Measurements from ENCODE around the gene ZSWIM3.

The ZSWIM3 gene

GRCh38 chr20:45910670-45911485, 53.5 kb downstream of the ZSWIM3 start:
- DNase-seq = peak; percentile 76

- DNase-seq = no peak
Observed at GRCh38 chr20:45911486-45912343, 54.3 kb downstream of the ZSWIM3 start, which contains the start of gene PLTP. Gene PLTP, minus strand, starts transcription at chr20:45912155. Its CDS starts 703 bp downstream, at chr20:45911452.

GRCh38 chr20:45912344-45912682, 54.9 kb downstream of the ZSWIM3 start:
- no peak for DNase-seq

- DNase-seq = no peak
Observed at GRCh38 chr20:45913116-45913515, 55.7 kb downstream of the ZSWIM3 start.

GRCh38 chr20:45917790-45918141, 60.4 kb downstream of the ZSWIM3 start:
- no peak for DNase-seq

- DNase-seq = no peak
Observed at GRCh38 chr20:45918182-45918737, 60.8 kb downstream of the ZSWIM3 start.

GRCh38 chr20:45918779-45919537, 61.5 kb downstream of the ZSWIM3 start:
- DNase-seq = no peak

GRCh38 chr20:45919542-45920399, 62.4 kb downstream of the ZSWIM3 start:
- no peak for DNase-seq

GRCh38 chr20:45920462-45921336, 63.3 kb downstream of the ZSWIM3 start:
- DNase-seq = no peak

GRCh38 chr20:45921337-45922189, 64.1 kb downstream of the ZSWIM3 start:
- no peak for DNase-seq

GRCh38 chr20:45924391-45925261, 67.2 kb downstream of the ZSWIM3 start:
- DNase-seq = no peak

GRCh38 chr20:45925821-45926506, 68.5 kb downstream of the ZSWIM3 start:
- no peak for DNase-seq

- no peak for DNase-seq
Observed at GRCh38 chr20:45926731-45927070, 69.3 kb downstream of the ZSWIM3 start.

- DNase-seq = no peak
Observed at GRCh38 chr20:45927071-45927878, 69.9 kb downstream of the ZSWIM3 start.
